ENCODE results near the gene GLT1D1. TPM values are rescaled to one million over a fixed set of nuclear protein-coding genes. Genes with fewer than 3 reads are reported as not detected.

Gene GLT1D1
- total and polyA plus RNA-seq, 5 donors from 2014 or later = 0.07 to 0.08 TPM; not detected in 3

GRCh38 chr12:128879898-128880764, 26.9 kb downstream of the GLT1D1 start:
- DNase-seq (no peak), ATAC-seq (ENCODE audit: low read depth in 2 of 2) (no peak)
- H3K27me3 Mint-ChIP-seq = no peaks in the 10 kb centered on the region
- H3K4me3 Mint-ChIP-seq = no peak overlapping the region
- H3K27ac ChIP-seq (ENCODE audit: insufficient read depth, low read length, poor library complexity, severe bottlenecking) = no peak overlapping the region
- H3K9me3 ChIP-seq (ENCODE audit: control insufficient read depth in 2 of 2, low read length in 2 of 2) = peaks cover 12 to 17% of the 10 kb centered on the region in 2 experiments
- H3K4me1 Mint-ChIP-seq = no peaks in the 10 kb centered on the region
- H3K27ac Mint-ChIP-seq = no peak overlapping the region
- H3K27me3 ChIP-seq (ENCODE audit: control insufficient read depth, insufficient read depth, low read length) = no peaks in the 10 kb centered on the region
- H3K9me3 Mint-ChIP-seq = peaks cover 0 to 23% (median 6%) of the 10 kb centered on the region in 7 donors
- H3K36me3 ChIP-seq (ENCODE audit: control insufficient read depth, insufficient read depth, low read length) = no peaks in the 10 kb centered on the region
- H3K4me1 ChIP-seq (ENCODE audit: control insufficient read depth, insufficient read depth, low read length, poor library complexity, severe bottlenecking) = no peaks in the 10 kb centered on the region
- H3K4me3 ChIP-seq (ENCODE audit: low read depth, low read length) = no peak overlapping the region
- H3K36me3 Mint-ChIP-seq = no peaks in the 10 kb centered on the region

GRCh38 chr12:128891856-128892255, 38.6 kb downstream of the GLT1D1 start:
- Histone ChIP-seq H3K36me3 (ENCODE audit: control insufficient read depth, insufficient read depth, low read length) (no peaks in the 10 kb centered on the region), H3K27ac (ENCODE audit: insufficient read depth, low read length, poor library complexity, severe bottlenecking) (no peak overlapping the region), H3K27me3 (ENCODE audit: control insufficient read depth, insufficient read depth, low read length) (no peaks in the 10 kb centered on the region), H3K9me3 (ENCODE audit: control insufficient read depth in 2 of 2, low read length in 2 of 2) (no peaks in the 10 kb centered on the region), H3K4me1 (ENCODE audit: control insufficient read depth, insufficient read depth, low read length, poor library complexity, severe bottlenecking) (no peaks in the 10 kb centered on the region), H3K4me3 (ENCODE audit: low read depth, low read length) (no peak overlapping the region)
- peaks cover 4% of the 10 kb centered on the region for H3K27me3 Mint-ChIP-seq
- DNase-seq (no peak), ATAC-seq (ENCODE audit: low read depth in 2 of 2) (no peak)
- H3K9me3 Mint-ChIP-seq = peaks cover 0 to 5% (median 0%) of the 10 kb centered on the region in 7 donors
- H3K4me3 Mint-ChIP-seq = no peak overlapping the region
- H3K4me1 Mint-ChIP-seq = no peaks in the 10 kb centered on the region
- no peaks in the 10 kb centered on the region for H3K36me3 Mint-ChIP-seq
- no peak overlapping the region for H3K27ac Mint-ChIP-seq

- DNase-seq (no peak), ATAC-seq (ENCODE audit: low read depth in 2 of 2) (no peak)
- Mint-ChIP-seq H3K4me3 (no peak overlapping the region), H3K9me3 (peaks cover 0 to 2% (median 0%) of the 10 kb centered on the region in 7 donors), H3K27me3 (peaks cover 4% of the 10 kb centered on the region), H3K27ac (no peak overlapping the region), H3K4me1 (no peaks in the 10 kb centered on the region), H3K36me3 (no peaks in the 10 kb centered on the region)
- Histone ChIP-seq H3K27me3 (ENCODE audit: control insufficient read depth, insufficient read depth, low read length) (no peaks in the 10 kb centered on the region), H3K4me3 (ENCODE audit: low read depth, low read length) (no peak overlapping the region), H3K36me3 (ENCODE audit: control insufficient read depth, insufficient read depth, low read length) (no peaks in the 10 kb centered on the region), H3K9me3 (ENCODE audit: control insufficient read depth in 2 of 2, low read length in 2 of 2) (no peaks in the 10 kb centered on the region), H3K4me1 (ENCODE audit: control insufficient read depth, insufficient read depth, low read length, poor library complexity, severe bottlenecking) (no peaks in the 10 kb centered on the region), H3K27ac (ENCODE audit: insufficient read depth, low read length, poor library complexity, severe bottlenecking) (no peak overlapping the region)
Observed at GRCh38 chr12:128903236-128903635, 50.0 kb downstream of the GLT1D1 start.

GRCh38 chr12:128905003-128905544, 51.8 kb downstream of the GLT1D1 start:
- no peaks in the 10 kb centered on the region for H3K27me3 ChIP-seq (ENCODE audit: control insufficient read depth, insufficient read depth, low read length)
- Mint-ChIP-seq H3K4me1 (no peaks in the 10 kb centered on the region), H3K9me3 (peaks cover 0 to 2% (median 0%) of the 10 kb centered on the region in 7 donors), H3K27ac (no peak overlapping the region), H3K36me3 (no peaks in the 10 kb centered on the region), H3K4me3 (no peak overlapping the region), H3K27me3 (peaks cover 4% of the 10 kb centered on the region)
- no peaks in the 10 kb centered on the region for H3K4me1 ChIP-seq (ENCODE audit: control insufficient read depth, insufficient read depth, low read length, poor library complexity, severe bottlenecking)
- H3K4me3 ChIP-seq (ENCODE audit: low read depth, low read length) = no peak overlapping the region
- no peaks in the 10 kb centered on the region for H3K36me3 ChIP-seq (ENCODE audit: control insufficient read depth, insufficient read depth, low read length)
- H3K27ac ChIP-seq (ENCODE audit: insufficient read depth, low read length, poor library complexity, severe bottlenecking) = no peak overlapping the region
- DNase-seq (no peak), ATAC-seq (ENCODE audit: low read depth in 2 of 2) (no peak)
- no peaks in the 10 kb centered on the region for H3K9me3 ChIP-seq (ENCODE audit: control insufficient read depth in 2 of 2, low read length in 2 of 2)

GRCh38 chr12:128906485-128907137, 53.3 kb downstream of the GLT1D1 start:
- no peak overlapping the region for H3K4me3 ChIP-seq (ENCODE audit: low read depth, low read length)
- no peaks in the 10 kb centered on the region for H3K4me1 ChIP-seq (ENCODE audit: control insufficient read depth, insufficient read depth, low read length, poor library complexity, severe bottlenecking)
- no peak overlapping the region for H3K27ac Mint-ChIP-seq
- H3K4me3 Mint-ChIP-seq = no peak overlapping the region
- no peaks in the 10 kb centered on the region for H3K36me3 ChIP-seq (ENCODE audit: control insufficient read depth, insufficient read depth, low read length)
- no peaks in the 10 kb centered on the region for H3K9me3 ChIP-seq (ENCODE audit: control insufficient read depth in 2 of 2, low read length in 2 of 2)
- peaks cover 4% of the 10 kb centered on the region for H3K27me3 Mint-ChIP-seq
- ATAC-seq (ENCODE audit: low read depth in 2 of 2) (no peak), DNase-seq (no peak)
- H3K27ac ChIP-seq (ENCODE audit: insufficient read depth, low read length, poor library complexity, severe bottlenecking) = no peak overlapping the region
- H3K9me3 Mint-ChIP-seq = peaks cover 0 to 2% (median 0%) of the 10 kb centered on the region in 7 donors
- no peaks in the 10 kb centered on the region for H3K4me1 Mint-ChIP-seq
- no peaks in the 10 kb centered on the region for H3K27me3 ChIP-seq (ENCODE audit: control insufficient read depth, insufficient read depth, low read length)
- no peaks in the 10 kb centered on the region for H3K36me3 Mint-ChIP-seq

GRCh38 chr12:128908254-128908653, 55.0 kb downstream of the GLT1D1 start:
- H3K4me3 ChIP-seq (ENCODE audit: low read depth, low read length) = no peak overlapping the region
- Mint-ChIP-seq H3K36me3 (no peaks in the 10 kb centered on the region), H3K27me3 (no peaks in the 10 kb centered on the region), H3K27ac (no peak overlapping the region), H3K9me3 (no peaks in the 10 kb centered on the region), H3K4me1 (no peaks in the 10 kb centered on the region), H3K4me3 (no peak overlapping the region)
- no peaks in the 10 kb centered on the region for H3K4me1 ChIP-seq (ENCODE audit: control insufficient read depth, insufficient read depth, low read length, poor library complexity, severe bottlenecking)
- H3K36me3 ChIP-seq (ENCODE audit: control insufficient read depth, insufficient read depth, low read length) = no peaks in the 10 kb centered on the region
- H3K27me3 ChIP-seq (ENCODE audit: control insufficient read depth, insufficient read depth, low read length) = no peaks in the 10 kb centered on the region
- no peaks in the 10 kb centered on the region for H3K9me3 ChIP-seq (ENCODE audit: control insufficient read depth in 2 of 2, low read length in 2 of 2)
- H3K27ac ChIP-seq (ENCODE audit: insufficient read depth, low read length, poor library complexity, severe bottlenecking) = no peak overlapping the region
- DNase-seq = no peak
- no peak for ATAC-seq (ENCODE audit: low read depth in 2 of 2)

- H3K4me1 Mint-ChIP-seq = no peaks in the 10 kb centered on the region
- ATAC-seq (ENCODE audit: low read depth in 2 of 2) = no peak
- H3K4me3 Mint-ChIP-seq = no peak overlapping the region
- no peak overlapping the region for H3K27ac Mint-ChIP-seq
- no peaks in the 10 kb centered on the region for H3K36me3 ChIP-seq (ENCODE audit: control insufficient read depth, insufficient read depth, low read length)
- no peaks in the 10 kb centered on the region for H3K36me3 Mint-ChIP-seq
- no peak overlapping the region for H3K27ac ChIP-seq (ENCODE audit: insufficient read depth, low read length, poor library complexity, severe bottlenecking)
- DNase-seq = no peak
- no peaks in the 10 kb centered on the region for H3K9me3 ChIP-seq (ENCODE audit: control insufficient read depth in 2 of 2, low read length in 2 of 2)
- H3K9me3 Mint-ChIP-seq = no peaks in the 10 kb centered on the region
- no peak overlapping the region for H3K4me3 ChIP-seq (ENCODE audit: low read depth, low read length)
- no peaks in the 10 kb centered on the region for H3K4me1 ChIP-seq (ENCODE audit: control insufficient read depth, insufficient read depth, low read length, poor library complexity, severe bottlenecking)
- no peaks in the 10 kb centered on the region for H3K27me3 Mint-ChIP-seq
- no peaks in the 10 kb centered on the region for H3K27me3 ChIP-seq (ENCODE audit: control insufficient read depth, insufficient read depth, low read length)
Observed at GRCh38 chr12:128909653-128910052, 56.4 kb downstream of the GLT1D1 start.
